DND-41 (cell line): ENCODE measurements around the gene KSR2.
A peak's percentile ranks its signal among the peaks of the same experiment; 100 is the strongest.
"Not testable (repeated sequence)": the region's sequence is repeated elsewhere in the genome, so short reads cannot be mapped to it uniquely, and the experiment has no call there.

ENCODE experiments used
- ATAC-seq: fragments of 200-7000 bp; cut with Tn5 transposase; 3 replicates; pipeline ENCODE4 v1.9.1; 2021; ENCODE audit warnings: low read depth; ENCODE audit not compliant: insufficient read depth
- DNase-seq: peaks from one replicate; pipeline ENCODE4 v3.0.0-alpha.2; 2020
- H2AFZ ChIP-seq: 2 replicates; pipeline ENCODE4 v1.6.0; 2012; ENCODE audit warnings: low read depth, low read length
- H3K27ac ChIP-seq: 2 replicates; pipeline ENCODE4 v1.5.1; 2012; ENCODE audit warnings: low read length, inconsistent platforms
- H3K27me3 ChIP-seq: fragments of 200-600 bp; sonication (generic); 2 replicates; pipeline ENCODE4 v1.6.0; 2012; ENCODE audit warnings: low read length, mild to moderate bottlenecking, inconsistent platforms; ENCODE audit not compliant: insufficient read depth, poor library complexity
- H3K36me3 ChIP-seq: 2 replicates; pipeline ENCODE4 v1.5.1; 2012; ENCODE audit warnings: low read length, inconsistent platforms; ENCODE audit not compliant: insufficient read depth
- H3K4me1 ChIP-seq: 2 replicates; pipeline ENCODE4 v1.5.1; 2012; ENCODE audit warnings: mild to moderate bottlenecking, low read length; ENCODE audit not compliant: insufficient read depth
- H3K4me2 ChIP-seq: 2 replicates; pipeline ENCODE4 v1.6.0; 2012; ENCODE audit warnings: mild to moderate bottlenecking, moderate library complexity, low read length, inconsistent platforms; ENCODE audit not compliant: insufficient read depth
- H3K4me3 ChIP-seq, 2 experiments: fragments of 200-600 bp in 1 of 2; shearing (Covaris generic) in 1 of 2; 2 replicates each; pipeline ENCODE4 v1.5.1; 2012 to 2016; ENCODE audit warnings: inconsistent platforms in 2 of 2, low read length in 2 of 2, mild to moderate bottlenecking in 2 of 2, low read depth in 1 of 2, moderate library complexity in 1 of 2
- H3K79me2 ChIP-seq: 2 replicates; pipeline ENCODE4 v1.6.0; 2012; ENCODE audit warnings: low read length, inconsistent platforms; ENCODE audit not compliant: insufficient read depth
- H3K9ac ChIP-seq: 2 replicates; pipeline ENCODE4 v1.6.0; 2012; ENCODE audit warnings: low read depth, mild to moderate bottlenecking, inconsistent platforms, low read length, moderate library complexity
- H3K9me3 ChIP-seq: 2 replicates; pipeline ENCODE4 v1.5.1; 2012; ENCODE audit warnings: low read length, moderate library complexity, mild to moderate bottlenecking, inconsistent platforms; ENCODE audit not compliant: insufficient read depth, severe bottlenecking
- H4K20me1 ChIP-seq: 2 replicates; pipeline ENCODE4 v1.6.0; 2012; ENCODE audit warnings: low read length; ENCODE audit not compliant: insufficient read depth
- CTCF ChIP-seq: IDR thresholded peaks from 2 replicates; pipeline ENCODE4 v1.5.1; 2012; ENCODE audit warnings: borderline replicate concordance, low read length, moderate library complexity, mild to moderate bottlenecking; ENCODE audit not compliant: poor library complexity, severe bottlenecking; ENCODE audit errors: extremely low read depth
- EZH2 ChIP-seq: IDR thresholded peaks from 3 replicates; pipeline ENCODE4 v1.6.1; 2012; ENCODE audit warnings: borderline replicate concordance, low read depth, mild to moderate bottlenecking, moderate library complexity, low read length, inconsistent platforms; ENCODE audit not compliant: severe bottlenecking

The KSR2 gene

DNA sequence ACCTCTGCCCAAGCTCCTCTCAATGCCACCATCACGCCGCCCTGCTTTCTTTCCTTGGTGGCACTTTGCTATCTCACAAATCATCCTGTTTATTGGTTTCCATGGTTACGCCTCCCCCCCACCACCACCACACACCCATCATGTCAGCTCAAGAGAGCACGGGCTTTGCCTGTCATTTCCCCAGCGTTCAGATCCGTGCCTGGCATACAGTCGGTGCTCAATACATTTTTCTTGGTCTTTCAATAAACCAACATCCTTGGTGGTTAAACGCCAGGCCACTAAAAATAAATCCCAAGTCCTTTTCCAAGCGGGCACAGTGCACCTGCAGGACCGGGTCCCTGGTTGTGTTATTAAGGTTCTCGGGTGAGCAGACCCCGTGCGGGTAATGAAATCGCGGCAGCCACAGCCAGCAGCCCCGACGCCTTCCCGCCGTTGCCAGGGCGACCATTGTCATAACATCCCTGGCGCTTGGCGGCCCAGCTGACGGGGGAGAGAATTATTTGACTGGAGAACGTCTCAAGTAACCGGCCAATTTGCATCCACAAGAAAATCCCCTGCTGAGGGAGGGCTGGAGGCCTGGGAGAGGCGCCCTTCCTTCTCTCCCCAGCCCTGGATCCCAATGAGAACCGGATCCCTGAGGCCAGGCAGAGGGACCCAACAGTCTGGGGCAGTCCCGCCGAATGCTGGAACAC, 92.9 kb downstream of the KSR2 start:
- no peak for ATAC-seq
- Histone ChIP-seq H2AFZ (no peak overlapping the region), H3K4me2 (no peak overlapping the region), H3K27ac (no peak overlapping the region), H3K9me3 (no peaks in the 10 kb centered on the region), H4K20me1 (no peaks in the 10 kb centered on the region), H3K36me3 (no peaks in the 10 kb centered on the region), H3K4me1 (no peaks in the 10 kb centered on the region), H3K27me3 (no peaks in the 10 kb centered on the region), H3K9ac (no peak overlapping the region), H3K4me3 (no peak overlapping the region), H3K79me2 (no peaks in the 10 kb centered on the region)
- DNase-seq, result peak; percentile 11
- TF ChIP-seq EZH2 (no peak), CTCF (no peak)

DNA sequence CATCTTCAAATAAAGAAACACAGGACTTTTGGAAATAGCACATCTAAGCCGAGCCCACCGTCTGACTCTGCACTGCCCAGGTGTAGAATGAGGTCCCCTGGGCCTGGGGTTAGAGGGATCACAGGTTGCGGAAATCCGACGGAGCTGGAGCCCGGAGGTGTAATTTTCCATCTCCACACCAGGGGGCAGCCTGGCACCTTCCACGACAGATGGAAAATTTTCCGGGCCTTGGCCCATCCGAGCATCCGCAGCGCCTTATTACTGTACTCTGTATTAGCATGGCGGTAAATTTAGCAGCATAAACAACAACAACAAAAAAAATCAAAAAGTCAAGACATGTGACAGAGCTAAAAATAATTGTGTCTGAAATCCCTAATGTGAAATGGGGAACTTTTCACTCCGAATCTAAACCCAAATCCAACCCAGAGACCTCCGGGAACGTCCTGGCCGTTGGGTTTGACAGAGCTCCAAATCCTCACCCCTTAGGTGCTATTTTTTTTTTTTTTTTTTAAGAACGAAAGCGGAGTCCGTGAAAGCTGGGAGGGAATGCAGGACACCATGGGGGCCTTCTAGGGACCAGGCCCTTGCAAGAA, 93.9 kb downstream of the KSR2 start:
- peak; percentile 42 for DNase-seq
- Histone ChIP-seq H2AFZ (no peak overlapping the region), H3K36me3 (no peaks in the 10 kb centered on the region), H3K4me1 (no peaks in the 10 kb centered on the region), H3K27ac (no peak overlapping the region), H4K20me1 (no peaks in the 10 kb centered on the region), H3K4me2 (no peak overlapping the region), H3K4me3 (no peak overlapping the region), H3K9ac (no peak overlapping the region), H3K79me2 (no peaks in the 10 kb centered on the region), H3K27me3 (no peaks in the 10 kb centered on the region), H3K9me3 (no peaks in the 10 kb centered on the region)
- TF ChIP-seq CTCF, result peak; percentile 77
- TF ChIP-seq EZH2, result no peak
- ATAC-seq, result 0 out of 3 replicates have a peak, but pooled peaks have one; percentile 31

DNA sequence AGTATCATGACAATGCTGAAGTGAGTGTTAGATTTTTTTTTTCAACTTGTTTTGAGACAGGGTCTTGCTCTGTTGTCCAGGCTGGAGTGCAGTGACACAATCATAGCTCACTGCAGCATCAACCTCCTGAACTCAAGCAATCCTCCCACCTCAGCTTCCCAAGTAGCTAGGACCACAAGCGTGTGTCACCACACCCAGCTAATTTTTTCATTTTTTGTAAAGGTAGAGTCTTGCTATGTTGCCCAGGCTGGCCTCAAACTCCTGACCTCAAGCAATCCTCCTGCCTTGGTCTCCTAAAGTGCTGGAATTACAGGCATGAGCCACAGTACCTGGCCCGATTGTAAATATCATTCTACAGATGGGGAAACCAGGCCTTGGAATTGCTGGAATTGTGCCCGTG, 94.6 kb downstream of the KSR2 start:
- ATAC-seq, H4K20me1 ChIP-seq, H3K4me1 ChIP-seq, H3K4me3 ChIP-seq, H3K9ac ChIP-seq, H3K4me2 ChIP-seq, H3K36me3 ChIP-seq, DNase-seq, H3K9me3 ChIP-seq, H3K27ac ChIP-seq, H3K79me2 ChIP-seq, H2AFZ ChIP-seq, H3K27me3 ChIP-seq: not testable (repeated sequence)

GRCh38 chr12:117872546-117873169, 96.1 kb downstream of the KSR2 start:
- Histone ChIP-seq H3K27ac (no peak overlapping the region), H3K4me3 (no peak overlapping the region), H3K4me1 (no peaks in the 10 kb centered on the region), H3K9me3 (no peaks in the 10 kb centered on the region), H4K20me1 (no peaks in the 10 kb centered on the region), H2AFZ (no peak overlapping the region), H3K4me2 (no peak overlapping the region), H3K27me3 (no peaks in the 10 kb centered on the region), H3K36me3 (no peaks in the 10 kb centered on the region), H3K9ac (no peak overlapping the region), H3K79me2 (no peaks in the 10 kb centered on the region)
- DNase-seq (no peak), ATAC-seq (no peak)
- no peak for TF ChIP-seq CTCF
- TF ChIP-seq EZH2, result no peak
